Neuron (in vitro differentiated cells): Measurements from ENCODE around the gene RHOG.

Source experiments
- H2AFZ ChIP-seq: one replicate; pipeline ENCODE4 v1.6.1; 2013; ENCODE audit warnings: low read depth, mild to moderate bottlenecking, inconsistent platforms, low read length, moderate library complexity
- H3K27me3 ChIP-seq: one replicate; pipeline ENCODE4 v1.6.1; 2013; ENCODE audit warnings: low read length; ENCODE audit not compliant: insufficient read depth
- H3K36me3 ChIP-seq: one replicate; pipeline ENCODE4 v1.6.1; 2013; ENCODE audit warnings: low read length; ENCODE audit not compliant: insufficient read depth
- H3K4me1 ChIP-seq: one replicate; pipeline ENCODE4 v1.6.1; 2013; ENCODE audit warnings: low read length; ENCODE audit not compliant: insufficient read depth
- H3K4me3 ChIP-seq: 2 replicates; pipeline ENCODE4 v1.5.1; 2013; ENCODE audit warnings: mild to moderate bottlenecking, low read length, moderate library complexity
- H3K9me3 ChIP-seq: one replicate; pipeline ENCODE4 v1.6.1; 2013; ENCODE audit warnings: low read length

Gene RHOG

GRCh38 chr11:3840870-3841425, at the start of gene RHOG:
Gene RHOG (minus strand): TSS chr11:3840959. CDS start chr11:3828138, 12,821 bp downstream.
- Histone ChIP-seq H3K27me3 (no peaks in the 10 kb centered on the region), H3K36me3 (no peaks in the 10 kb centered on the region), H2AFZ (peak within 1 kb of the TSS; percentile 91), H3K4me3 (peak within 1 kb of the TSS; percentile 61), H3K9me3 (no peaks in the 10 kb centered on the region), H3K4me1 (peaks cover 16% of the 10 kb centered on the region)

GRCh38 chr11:3890014-3890413, 49.3 kb upstream of the RHOG start:
- peaks cover 2% of the 10 kb centered on the region for H3K9me3 ChIP-seq
- H3K4me3 ChIP-seq, result no peak overlapping the region
- H3K4me1 ChIP-seq, result no peaks in the 10 kb centered on the region
- H3K36me3 ChIP-seq, result no peaks in the 10 kb centered on the region
- H3K27me3 ChIP-seq, result no peaks in the 10 kb centered on the region
- H2AFZ ChIP-seq, result no peak overlapping the region

GRCh38 chr11:3888876-3889275, 48.1 kb upstream of the RHOG start:
- H3K9me3 ChIP-seq, result no peaks in the 10 kb centered on the region

GRCh38 chr11:3886985-3887384, 46.2 kb upstream of the RHOG start:
- Histone ChIP-seq H3K4me1 (no peaks in the 10 kb centered on the region), H2AFZ (no peak overlapping the region), H3K9me3 (no peaks in the 10 kb centered on the region), H3K27me3 (no peaks in the 10 kb centered on the region), H3K4me3 (no peak overlapping the region), H3K36me3 (no peaks in the 10 kb centered on the region)

More at GRCh38 chr11:3888876-3889275, 48.1 kb upstream of the RHOG start:
- no peak overlapping the region for H3K4me3 ChIP-seq
- no peaks in the 10 kb centered on the region for H3K36me3 ChIP-seq
- H3K4me1 ChIP-seq, result no peaks in the 10 kb centered on the region
- no peaks in the 10 kb centered on the region for H3K27me3 ChIP-seq
- H2AFZ ChIP-seq, result no peak overlapping the region

- Histone ChIP-seq H3K4me3 (no peak overlapping the region), H3K9me3 (no peaks in the 10 kb centered on the region), H2AFZ (no peak overlapping the region), H3K4me1 (no peaks in the 10 kb centered on the region), H3K27me3 (no peaks in the 10 kb centered on the region), H3K36me3 (no peaks in the 10 kb centered on the region)
Measured at GRCh38 chr11:3885855-3886254, 45.1 kb upstream of the RHOG start.

DNA sequence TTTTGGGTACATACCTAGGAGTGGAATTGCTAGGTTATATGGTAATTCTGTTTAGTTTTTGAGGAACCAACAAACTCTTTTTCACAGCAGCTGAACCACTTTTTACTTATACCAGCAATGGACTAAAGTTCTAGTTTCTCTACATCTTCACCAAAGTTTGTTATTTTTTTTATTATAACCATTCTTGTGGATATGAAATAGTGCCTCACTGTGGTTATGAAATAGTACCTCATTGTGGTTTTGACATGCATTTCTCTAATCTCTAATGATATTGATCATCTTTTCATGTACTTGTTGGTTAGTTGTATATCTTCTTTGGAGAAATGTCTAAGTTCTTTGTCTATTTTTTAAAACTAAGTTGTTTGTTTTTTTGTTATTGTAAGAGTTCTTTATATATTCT, 41.9 kb upstream of the RHOG start:
- H3K9me3 ChIP-seq, result no peaks in the 10 kb centered on the region
- H3K27me3 ChIP-seq, result no peaks in the 10 kb centered on the region
- H3K4me3 ChIP-seq, result no peak overlapping the region
- H3K4me1 ChIP-seq, result peaks cover 5% of the 10 kb centered on the region
- H3K36me3 ChIP-seq, result no peaks in the 10 kb centered on the region
- H2AFZ ChIP-seq, result no peak overlapping the region

- Histone ChIP-seq H3K36me3 (no peaks in the 10 kb centered on the region), H3K9me3 (no peaks in the 10 kb centered on the region), H3K4me3 (no peak overlapping the region), H3K4me1 (peaks cover 15% of the 10 kb centered on the region), H2AFZ (no peak overlapping the region), H3K27me3 (no peaks in the 10 kb centered on the region)
Measured at GRCh38 chr11:3880724-3881123, 40.0 kb upstream of the RHOG start.

DNA sequence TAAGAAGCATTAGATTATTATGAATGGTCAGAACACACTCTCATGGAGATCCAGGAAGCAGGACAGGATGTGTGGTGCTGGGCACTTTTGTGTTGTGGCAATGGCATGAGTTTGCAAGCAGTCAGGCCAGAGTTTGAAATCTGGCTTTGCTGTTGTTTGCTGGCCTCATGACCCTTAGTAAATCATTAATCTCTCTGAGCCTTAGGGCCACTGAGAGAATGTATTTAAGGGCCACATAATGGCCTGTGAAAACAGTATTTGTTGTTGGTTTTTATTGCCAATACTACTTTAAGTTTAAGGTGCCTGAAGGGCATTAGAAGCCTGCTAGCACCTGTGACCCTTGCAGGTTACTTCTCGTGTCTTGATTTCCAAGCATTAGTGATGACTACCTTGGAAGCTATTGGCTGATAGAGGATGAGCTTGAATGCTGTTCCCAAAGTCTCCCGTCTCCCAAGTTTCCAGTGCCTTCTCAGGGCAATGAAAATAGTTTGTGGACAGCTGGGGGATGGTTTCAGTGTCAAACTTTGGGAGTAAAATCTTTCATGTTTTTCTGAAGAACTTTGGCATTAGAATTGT, 39.3 kb upstream of the RHOG start:
- Histone ChIP-seq H3K36me3 (no peaks in the 10 kb centered on the region), H3K9me3 (no peaks in the 10 kb centered on the region), H3K4me3 (no peak overlapping the region), H2AFZ (no peak overlapping the region), H3K27me3 (no peaks in the 10 kb centered on the region), H3K4me1 (peaks cover 15% of the 10 kb centered on the region)

- H3K4me3 ChIP-seq, result no peak overlapping the region
- no peaks in the 10 kb centered on the region for H3K27me3 ChIP-seq
- peaks cover 15% of the 10 kb centered on the region for H3K4me1 ChIP-seq
- H3K36me3 ChIP-seq, result no peaks in the 10 kb centered on the region
- no peak overlapping the region for H2AFZ ChIP-seq
- H3K9me3 ChIP-seq, result no peaks in the 10 kb centered on the region
Measured at GRCh38 chr11:3879216-3879966, 38.6 kb upstream of the RHOG start.

DNA sequence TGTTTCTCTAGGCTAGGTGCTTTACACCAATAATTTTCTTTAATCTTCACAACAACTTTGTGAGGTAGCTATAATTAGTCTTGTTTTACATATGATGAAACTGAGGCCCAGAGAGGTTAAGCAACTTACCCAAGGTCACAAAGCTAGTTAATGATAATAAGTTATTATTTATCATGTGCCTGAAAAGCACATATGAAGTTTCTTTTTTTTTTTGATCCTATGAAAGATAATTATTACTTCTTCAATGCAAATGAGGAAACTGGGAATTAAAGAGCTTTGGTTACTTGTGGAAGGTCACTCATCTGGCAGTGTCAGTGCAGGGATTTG, 37.5 kb upstream of the RHOG start:
- H3K4me1 ChIP-seq, result peaks cover 15% of the 10 kb centered on the region
- H3K36me3 ChIP-seq, result no peaks in the 10 kb centered on the region

GRCh38 chr11:3877364-3878257, 36.9 kb upstream of the RHOG start:
- no peaks in the 10 kb centered on the region for H3K36me3 ChIP-seq
- H3K4me1 ChIP-seq, result peaks cover 15% of the 10 kb centered on the region
- no peak overlapping the region for H3K4me3 ChIP-seq
- no peak overlapping the region for H2AFZ ChIP-seq
- no peaks in the 10 kb centered on the region for H3K9me3 ChIP-seq
- no peaks in the 10 kb centered on the region for H3K27me3 ChIP-seq

More for the DNA sequence above, 37.5 kb upstream of the RHOG start:
- H3K4me3 ChIP-seq, result no peak overlapping the region
- no peaks in the 10 kb centered on the region for H3K9me3 ChIP-seq
- no peaks in the 10 kb centered on the region for H3K27me3 ChIP-seq
- no peak overlapping the region for H2AFZ ChIP-seq

DNA sequence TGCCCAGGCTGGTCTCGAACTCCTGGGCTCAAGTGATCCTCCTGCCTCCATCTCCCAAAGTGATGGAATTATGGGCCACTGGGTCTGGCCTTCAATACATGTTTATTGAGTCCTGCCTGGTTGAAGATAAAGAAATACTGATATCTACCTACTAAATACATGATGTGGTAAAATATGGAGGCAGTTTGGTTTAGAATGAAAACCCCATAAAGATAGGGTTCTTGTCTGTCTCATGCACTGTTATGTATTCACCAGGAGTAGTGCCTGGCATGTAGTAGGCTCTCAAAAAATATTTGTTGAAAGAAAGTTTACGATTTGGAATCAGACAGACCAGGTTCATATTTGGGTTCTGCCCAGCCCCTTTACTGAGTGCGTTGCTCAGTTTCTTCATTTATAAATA, 35.9 kb upstream of the RHOG start:
- Histone ChIP-seq H3K27me3 (no peaks in the 10 kb centered on the region), H2AFZ (no peak overlapping the region), H3K9me3 (no peaks in the 10 kb centered on the region), H3K4me1 (peaks cover 15% of the 10 kb centered on the region), H3K4me3 (no peak overlapping the region), H3K36me3 (no peaks in the 10 kb centered on the region)
